Hepatic stellate cell (primary cell): Measurements from ENCODE around the gene ADAMTS10.
"Not testable (repeated sequence)": the region's sequence is repeated elsewhere in the genome, so short reads cannot be mapped to it uniquely, and the experiment has no call there.

ENCODE experiments used
- DNase-seq: peaks from one replicate; pipeline ENCODE4 v3.0.0; 2011; ENCODE audit warnings: low spot score

Gene ADAMTS10

DNA sequence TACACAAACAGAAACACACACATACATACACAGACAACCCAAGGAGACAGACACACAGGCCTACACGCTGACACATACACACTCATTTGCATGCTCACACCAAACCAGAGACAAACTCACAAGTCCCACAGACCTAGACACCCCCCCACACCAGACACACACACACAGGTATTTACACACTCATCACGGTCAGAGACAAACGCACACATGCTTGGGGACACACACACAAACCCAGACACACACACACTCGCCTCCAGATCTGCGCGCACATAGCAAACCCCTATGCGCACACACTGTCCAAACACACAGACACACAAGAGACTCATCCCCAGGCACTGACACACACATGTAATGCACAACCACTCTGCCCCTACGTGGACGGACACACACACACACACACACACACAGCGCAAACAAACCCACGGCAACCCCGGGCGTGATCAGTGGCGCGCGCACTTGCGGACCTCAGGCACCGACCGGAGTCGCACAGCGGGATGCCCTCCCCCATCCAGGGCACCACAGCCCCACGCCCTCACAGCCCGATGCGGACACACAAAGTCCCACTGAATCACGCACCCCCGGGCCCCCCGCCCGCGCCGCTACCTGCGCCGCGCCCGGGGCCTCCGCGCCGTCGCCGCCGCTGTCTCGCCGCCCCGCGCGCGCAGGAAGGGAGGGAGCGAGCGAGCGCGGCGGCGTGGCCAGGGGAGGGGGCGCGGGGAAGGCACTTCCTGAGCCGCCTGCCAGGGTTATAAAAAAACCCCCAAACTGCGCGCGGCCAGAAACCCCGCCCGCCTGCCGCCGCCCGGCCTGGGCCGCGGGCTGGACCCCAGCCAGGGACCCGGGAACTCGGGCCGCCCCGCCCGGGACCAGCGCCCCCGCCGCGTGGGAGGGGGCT, at the start of gene ADAMTS10:
Gene ADAMTS10 (minus strand): TSS at position 675 of the 895 bp plus-strand sequence. CDS start 5,005 bp downstream, outside the sequence.
- peak; percentile 59 for DNase-seq

DNA sequence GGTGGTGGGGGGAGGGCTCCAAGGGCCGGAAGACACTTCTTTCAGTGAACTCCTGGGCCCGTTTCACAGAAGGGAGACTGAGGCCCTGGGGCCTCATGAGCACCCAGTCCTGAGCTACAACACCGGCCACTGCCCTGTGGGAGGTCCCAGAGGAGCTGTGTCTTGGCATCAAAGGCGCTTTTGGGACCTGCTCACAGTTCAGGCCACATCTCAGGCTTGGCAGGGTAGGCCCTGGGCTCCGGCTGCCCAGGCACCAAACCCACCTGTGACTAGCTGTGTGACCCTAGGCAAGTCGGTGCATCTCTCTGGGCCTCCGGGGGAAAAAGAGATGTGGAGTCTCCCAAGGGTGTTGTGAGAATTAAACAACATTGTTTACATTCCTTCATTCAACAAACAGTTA, 49.4 kb upstream of the ADAMTS10 start:
- no peak for DNase-seq

DNA sequence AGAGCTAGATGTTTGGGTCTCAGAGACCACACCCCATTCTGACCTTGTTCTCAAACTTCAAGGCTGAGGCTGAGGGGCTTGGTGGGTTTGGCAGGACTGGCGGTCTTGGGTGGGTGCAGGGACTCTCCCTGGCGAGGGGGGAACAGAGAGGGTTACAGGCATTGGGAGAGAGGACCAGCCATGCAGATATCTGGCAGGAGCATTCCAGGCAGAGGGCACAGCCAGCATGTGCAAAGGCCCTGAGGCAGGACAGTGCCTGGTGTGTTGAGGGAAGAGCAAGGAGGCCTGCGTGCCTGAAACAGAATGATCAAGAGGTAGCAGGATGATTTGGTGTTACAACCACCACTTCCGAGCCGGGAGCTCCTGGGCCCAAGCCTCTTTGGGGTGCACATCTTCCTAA, 47.4 kb upstream of the ADAMTS10 start:
- no peak for DNase-seq

DNA sequence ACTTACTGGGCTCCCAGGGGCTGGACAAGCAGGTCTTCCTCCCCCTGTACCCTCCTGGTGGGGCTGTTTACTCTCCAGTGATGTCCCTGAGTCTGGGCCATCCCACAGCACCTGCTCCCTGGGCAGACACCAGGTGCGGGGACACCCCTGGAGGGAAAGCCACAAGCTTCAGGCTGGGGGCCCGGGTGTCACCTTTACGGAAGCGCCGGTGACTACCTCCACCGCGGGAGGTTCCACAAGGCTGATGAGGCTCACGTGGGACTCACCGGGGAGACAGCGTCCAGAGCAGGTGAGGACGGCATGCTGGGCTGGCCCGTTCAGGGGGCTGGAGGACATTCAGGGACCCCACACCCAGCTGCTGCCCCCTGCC, 44.8 kb upstream of the ADAMTS10 start:
- DNase-seq, result no peak

DNA sequence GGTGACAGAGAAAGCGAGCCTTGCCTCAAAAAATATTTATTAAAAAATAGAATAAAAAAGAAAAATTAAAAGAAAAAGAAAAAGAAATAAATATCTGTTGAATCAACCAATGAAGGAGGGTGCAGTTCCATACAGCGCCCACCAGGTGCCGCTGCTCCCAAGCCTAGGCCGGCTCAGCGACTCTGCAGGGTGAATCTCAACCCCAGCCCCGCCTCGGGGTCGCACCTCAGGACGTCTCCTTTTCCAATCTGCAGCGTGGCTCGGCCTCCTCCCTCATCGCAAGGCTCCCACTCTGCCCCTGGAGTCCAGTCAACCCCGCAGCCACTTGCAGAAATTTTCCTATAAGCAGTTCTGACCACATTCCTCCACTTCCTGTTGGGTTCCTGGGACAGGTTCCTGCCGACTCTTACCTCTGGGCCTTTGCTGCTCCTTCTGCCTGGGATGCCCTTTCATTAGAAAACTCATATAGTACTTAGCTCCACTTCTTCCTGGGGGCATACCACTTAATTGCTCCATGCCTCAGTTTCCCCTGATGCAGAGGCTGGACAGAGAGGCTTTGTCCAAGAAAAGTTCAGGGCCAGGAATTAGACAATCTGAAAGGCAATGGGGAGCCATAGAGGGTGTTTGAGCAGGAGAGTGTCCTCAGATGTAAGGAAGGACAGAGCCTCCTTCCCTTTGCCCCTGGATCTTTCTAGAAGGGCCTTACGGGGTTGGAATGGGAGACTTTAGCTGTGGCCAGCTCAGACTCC, 44.2 kb upstream of the ADAMTS10 start:
- DNase-seq, result peak; percentile 76

DNA sequence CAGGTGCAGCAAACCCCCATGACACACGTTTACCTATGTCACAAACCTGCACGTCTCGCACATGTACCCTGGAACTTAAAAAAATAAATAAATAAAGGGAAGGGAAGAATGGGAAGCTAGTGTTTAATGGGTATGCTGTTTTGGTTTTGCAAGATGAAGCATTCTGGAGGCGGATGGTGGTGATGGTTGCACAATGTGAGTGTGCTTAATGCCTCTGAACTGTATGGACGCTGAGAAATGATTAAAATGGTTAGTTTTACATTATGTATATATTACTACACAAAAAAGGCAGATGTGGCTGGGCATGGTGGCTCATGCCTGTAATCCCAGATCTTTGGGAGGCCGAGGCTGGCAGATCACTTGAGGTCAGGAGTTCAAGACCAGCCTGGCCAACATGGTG, 37.7 kb upstream of the ADAMTS10 start:
- DNase-seq, result no peak

DNA sequence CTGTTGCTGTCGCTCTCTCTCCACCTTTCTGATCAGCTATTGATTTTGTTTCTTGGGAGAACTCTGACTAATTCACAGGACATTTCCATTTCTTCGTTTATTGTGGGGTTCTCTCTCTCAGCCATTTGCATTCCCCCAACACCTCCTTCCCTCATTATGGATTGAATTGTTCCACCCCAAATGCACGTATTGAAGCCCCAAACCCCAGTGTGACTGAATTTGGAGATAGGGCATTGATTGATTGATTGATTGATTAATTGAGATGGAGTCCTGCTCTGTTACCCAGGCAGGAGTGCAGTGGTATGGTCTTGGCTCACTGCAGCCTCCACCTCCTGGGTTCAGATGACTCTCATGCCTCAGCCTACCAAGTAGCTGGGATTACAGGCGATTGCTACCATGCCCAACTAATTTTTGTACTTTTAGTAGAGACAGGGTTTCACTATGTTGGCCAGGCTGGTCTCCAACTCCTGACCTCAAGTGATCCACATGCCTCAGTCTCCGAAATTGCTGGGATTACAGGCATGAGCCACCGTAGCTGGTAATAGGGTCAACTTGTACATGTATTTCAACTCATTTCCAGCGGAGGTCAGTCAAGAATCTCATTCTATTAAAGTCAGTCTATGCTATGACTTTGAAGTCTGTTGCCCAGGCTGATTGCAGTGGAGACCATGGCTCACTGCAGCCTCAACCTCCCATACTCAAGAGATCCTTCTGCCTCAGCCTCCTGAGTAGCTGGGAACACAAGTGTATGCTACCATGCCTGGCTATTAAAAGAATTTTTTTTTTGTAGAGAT, 33.5 kb upstream of the ADAMTS10 start:
- DNase-seq, result no peak

DNA sequence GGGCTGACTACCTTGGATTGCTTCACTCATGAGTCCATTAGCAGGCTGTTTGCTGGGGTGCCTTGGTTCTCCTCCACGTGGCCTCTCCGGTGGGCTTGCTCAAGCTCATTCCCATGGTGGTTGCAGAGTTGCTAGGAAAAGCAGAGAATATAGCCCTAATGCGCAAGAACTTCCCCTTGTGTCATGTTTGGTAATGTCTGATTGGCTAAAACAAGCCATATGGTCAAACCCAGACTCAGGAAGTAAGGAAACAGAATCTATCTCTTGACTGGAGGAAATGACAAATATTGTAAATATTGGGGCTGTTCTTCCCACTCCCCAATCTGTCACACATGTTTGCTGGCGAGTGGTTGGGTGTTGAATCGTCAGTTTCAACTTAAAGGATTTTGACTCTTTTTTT, 32.0 kb upstream of the ADAMTS10 start:
- DNase-seq, result no peak

DNA sequence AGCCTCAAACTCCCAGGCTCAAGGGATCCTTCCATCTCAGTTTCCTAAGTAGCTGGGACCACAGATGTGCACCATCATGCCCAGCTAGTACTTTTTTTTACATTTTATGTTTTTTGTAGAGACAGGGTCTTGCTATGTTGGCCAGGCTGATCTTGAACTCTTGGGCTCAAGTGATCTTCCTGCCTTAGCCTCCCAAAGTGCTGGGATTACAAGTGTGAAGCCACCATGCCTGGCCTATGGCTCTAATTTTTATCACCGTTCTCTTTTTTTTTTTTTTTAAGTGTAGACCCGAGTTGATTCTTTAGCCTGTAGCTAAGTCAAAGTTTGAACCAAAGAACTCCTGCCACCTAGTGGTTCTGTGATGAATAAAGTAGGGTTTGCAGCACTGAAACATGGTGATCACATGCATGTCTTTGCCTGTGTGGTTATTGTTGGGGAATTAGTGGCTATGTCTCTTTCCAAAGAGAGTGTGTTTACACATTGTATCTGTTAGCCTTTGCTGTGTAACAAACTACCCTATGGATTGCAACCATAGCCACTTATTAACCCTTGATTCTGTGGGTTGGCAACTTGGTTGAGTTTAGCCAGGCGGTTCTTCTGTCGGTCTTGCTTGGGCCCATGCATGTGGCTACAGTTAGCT, 31.5 kb upstream of the ADAMTS10 start:
- peak; percentile 68 for DNase-seq

DNA sequence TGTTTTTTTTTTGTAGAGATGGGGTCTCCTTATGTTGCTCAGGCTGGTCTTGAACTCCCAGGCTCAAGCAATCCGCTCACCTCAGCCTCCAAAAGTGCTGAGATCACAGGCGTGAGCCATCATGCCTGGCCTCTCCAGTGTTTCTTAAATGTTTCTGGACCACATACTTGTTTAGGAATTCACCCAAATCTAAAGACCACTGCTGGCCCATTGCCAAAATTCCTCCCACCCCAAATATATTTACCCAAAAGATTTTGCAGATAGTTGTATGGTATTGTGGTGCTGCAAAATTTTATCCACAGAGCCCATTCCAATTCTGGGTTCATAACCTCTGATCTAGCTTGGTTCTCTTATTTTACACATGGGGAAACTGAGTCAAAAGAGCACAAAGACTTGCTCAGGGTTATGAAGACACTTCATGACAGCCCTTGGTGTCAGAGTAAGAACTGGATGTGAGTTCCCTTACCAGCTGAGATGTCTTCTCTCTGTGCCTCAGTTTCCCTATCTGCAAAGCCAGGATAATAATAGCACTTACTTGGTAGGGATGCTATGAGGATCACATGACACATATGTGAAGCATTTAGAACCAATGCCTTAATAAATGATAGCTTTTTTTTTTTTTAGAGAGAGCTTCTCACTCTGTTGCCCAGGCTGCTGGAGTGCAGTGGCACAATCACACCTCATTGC, 30.8 kb upstream of the ADAMTS10 start:
- no peak for DNase-seq

DNA sequence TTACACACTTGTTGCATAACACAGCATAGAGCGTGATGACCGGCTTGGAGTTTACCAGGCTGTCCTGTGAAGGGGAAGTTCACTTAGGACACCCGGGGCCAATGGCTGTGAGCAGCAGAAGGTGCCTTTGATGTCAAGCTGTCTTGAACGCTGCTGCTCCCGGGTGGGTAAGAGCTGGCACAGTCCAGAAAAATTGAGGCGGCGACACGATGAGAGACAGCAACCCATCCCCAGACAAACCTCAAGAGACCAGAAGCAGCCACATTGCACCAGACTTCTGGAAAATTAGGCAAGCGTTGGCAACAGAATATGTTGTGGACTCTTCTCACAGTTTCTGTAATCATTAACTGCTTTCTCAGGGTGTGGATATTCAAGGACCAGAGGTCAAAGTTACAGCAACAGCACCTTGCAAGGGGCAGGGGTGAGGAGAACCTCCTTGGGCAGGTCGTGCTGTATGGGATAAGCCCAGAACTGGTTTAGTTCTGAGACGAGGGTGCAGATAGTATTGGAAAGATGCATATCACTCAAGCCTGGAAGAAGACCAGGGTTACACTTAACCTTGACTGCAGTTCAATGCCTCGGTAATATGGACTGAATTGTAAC, 30.0 kb upstream of the ADAMTS10 start:
- DNase-seq, result no peak

DNA sequence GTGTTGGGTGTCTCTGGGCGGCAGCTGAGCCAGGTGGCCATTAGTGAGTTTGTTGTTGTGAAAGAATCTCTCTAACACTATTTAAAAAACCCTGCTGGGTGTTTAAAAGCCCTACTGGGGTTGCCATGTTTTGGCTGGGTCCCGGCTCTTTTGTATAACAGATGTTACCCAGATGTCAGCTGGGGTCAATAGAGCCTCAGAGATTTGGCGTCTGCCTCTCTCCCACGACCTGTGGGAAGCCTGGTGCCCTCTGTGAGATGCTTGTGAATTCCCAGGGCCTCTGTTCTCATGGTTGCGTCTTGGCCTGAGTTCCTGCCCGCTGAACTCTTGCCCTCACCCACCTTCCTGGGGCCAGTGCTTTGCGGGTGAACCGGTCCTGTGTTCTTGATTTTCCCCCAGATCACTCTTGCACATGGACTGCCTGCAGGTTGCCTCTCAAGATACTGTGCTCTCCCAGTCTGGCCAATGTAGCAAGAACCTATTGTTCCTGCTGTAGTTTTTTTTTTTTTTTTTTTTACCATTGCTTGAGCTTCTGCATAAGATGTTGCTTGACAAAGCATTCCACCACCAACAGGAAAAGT, 29.4 kb upstream of the ADAMTS10 start:
- no peak for DNase-seq

DNA sequence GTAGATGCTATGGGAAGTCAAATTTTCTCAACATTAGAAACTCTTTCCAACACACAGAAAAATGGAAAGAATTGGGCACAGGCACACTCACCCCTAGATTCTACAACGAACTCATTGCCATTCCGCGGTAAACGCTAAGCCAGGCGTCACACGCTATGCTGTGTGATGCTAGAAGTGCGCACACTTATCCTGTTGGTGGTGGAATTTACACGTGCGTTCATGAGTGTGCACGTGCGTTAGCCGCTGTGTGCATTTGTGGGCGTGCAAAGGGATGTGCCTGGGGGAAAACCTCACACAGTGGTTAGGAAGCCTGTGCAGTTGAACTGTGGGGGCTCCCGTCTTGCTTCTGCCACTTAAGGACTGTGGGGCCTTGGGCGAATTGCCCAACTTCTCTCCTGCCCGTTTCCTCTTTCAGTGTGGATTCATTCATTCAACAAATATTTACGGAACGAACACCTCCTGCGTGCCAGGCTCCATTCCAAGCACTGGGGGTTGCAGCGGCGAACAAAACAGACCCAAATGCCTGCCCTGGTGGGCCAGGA, 27.6 kb upstream of the ADAMTS10 start:
- no peak for DNase-seq

DNA sequence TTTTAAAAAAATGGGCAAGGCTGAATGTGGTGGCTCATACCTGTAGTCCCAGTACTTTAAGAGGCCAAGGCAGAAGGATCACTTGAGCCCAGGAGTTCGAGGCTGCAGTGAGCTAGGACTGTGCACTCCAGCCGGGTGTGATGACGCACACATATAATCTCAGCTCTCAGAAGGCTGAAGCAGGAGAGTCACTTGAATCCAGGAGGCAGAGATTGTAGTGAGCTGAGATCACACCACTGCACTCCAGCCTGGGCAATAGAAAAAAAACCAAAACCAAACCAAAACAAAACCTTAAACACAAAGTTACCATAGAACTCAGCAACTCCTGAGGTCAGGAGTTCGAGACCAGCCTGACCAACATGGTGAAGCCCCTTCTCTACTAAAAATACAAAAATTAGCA, 26.6 kb upstream of the ADAMTS10 start:
- DNase-seq, result not testable (repeated sequence)

DNA sequence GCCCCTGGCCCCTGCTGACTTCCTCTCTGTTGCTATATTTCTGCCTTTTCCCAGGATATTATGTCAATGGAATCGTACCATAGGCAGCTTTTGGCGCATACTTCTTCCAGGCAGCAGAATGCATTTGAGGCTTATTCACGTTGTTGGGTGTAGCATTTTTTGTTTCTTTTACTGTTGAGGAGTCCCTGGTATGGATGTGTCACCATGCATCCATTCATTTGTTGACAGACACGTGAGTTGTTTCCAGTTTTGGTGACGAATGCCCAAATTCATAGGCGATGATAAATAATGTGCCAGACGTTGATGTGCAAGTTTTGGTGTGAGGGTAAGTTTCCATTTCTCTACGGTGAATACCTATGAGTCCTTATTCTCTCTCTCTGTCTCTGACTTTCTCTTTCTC, 24.9 kb upstream of the ADAMTS10 start:
- no peak for DNase-seq

DNA sequence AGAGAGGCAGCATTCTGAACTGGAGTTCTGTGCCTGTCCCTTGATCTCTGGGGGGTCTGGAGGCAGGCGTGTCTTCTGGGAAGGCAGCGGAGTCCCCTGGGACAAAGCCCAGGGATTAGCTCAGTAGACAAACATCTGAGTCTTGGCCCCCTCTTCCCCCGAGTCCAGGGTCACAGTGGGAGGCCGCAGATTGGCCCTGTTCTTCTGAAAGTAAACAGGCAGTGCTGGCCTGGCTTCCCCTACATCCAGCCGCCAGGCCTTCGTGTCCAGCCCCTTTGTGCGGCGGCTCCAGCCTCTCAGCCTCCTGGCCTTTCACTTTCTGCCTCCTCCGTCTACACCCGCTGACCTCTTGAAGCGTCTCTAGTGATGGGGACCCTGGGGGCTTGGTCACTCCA, 20.9 kb upstream of the ADAMTS10 start:
- peak; percentile 75 for DNase-seq

DNA sequence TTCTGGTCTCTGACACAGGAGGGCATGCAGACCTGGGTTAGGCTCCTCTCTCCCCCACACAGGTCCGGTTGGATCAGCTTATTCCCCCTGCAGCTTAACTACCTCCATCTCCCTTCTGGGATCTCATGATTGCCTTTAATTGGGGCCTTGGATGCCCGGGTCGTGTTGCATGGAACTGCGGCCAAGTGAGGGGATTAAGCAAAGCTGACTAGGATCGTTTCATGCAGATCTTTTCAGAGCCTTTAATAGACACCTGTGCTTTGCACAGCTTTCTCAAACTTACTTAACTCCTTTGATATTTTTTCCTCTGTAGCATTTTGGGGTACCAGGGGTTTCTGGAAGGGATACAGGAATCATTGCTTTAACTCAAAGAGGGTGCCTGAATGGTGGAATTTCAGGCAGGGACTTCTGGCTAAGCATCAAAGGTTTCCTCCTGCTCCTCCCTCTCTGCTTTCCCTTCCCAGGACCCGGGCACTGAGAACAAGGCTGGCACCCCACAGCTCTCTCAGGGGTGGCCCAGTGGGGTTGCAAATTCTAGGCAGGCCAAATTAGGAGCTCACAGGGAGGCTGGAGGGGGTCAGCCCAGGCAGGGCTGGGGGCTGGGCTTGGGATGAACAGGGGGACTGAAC, 20.4 kb upstream of the ADAMTS10 start:
- DNase-seq, result no peak

DNA sequence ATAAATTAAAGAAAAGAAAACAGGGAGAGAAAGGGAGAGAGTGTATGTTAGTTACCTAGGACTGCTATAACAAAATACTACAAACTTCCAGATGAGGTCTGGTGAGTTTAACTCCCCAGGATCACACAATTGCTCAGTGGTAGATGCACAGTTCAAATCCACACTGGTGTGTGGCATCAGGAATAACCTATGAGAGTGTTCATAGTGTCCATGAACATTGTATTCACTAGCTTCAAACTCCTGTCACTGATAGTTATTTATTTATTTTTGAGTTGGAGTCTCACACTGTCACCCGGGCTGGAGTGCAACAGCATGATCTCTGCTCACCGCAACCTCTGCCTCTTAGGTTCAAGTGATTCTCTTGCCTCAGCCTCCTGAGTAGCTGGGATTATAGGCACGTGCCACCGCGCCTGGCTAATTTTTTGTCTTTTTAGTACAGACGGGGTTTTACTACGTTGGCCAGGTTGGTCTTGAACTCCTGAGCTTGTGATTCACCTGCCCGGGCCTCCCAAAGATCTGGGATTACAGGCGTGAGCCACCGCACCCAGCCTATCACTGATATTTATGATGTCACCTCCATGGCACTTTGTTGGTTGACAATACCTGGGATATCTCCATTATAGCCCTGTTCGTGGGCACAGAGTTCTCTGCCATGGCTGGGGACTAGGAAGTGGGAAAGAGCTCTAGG, 19.6 kb upstream of the ADAMTS10 start, which contains the start of gene NFILZ:
Gene NFILZ (plus strand): TSS at position 638 of the 688 bp plus-strand sequence. CDS start 46,133 bp downstream, outside the sequence.
- no peak for DNase-seq

DNA sequence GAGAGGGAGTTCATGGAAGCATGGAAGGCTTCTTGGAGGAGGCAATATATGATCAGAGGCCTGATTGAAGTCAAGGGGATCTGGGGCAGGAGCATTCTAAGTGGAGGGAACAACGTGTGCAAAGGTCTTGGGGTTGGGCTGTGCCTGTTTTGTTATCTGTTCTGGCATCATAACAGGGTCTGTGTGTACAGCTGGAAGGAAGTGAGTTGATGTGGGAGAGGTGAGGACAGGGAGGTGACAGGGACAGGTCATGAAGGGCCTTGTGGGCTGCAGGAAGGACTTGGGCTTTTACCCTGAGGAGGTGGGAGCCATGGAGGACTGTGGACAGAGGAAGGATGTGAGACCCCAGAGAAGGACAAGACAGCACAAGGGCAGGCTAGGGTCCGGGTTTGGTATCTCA, 18.7 kb upstream of the ADAMTS10 start:
- no peak for DNase-seq
